ACC112 (cell line): Measurements from ENCODE around the gene ACCS.

ENCODE experiments used
- H2AFZ ChIP-seq: fragments of 200-600 bp; sonication (generic); one replicate; pipeline ENCODE4 v1.6.0; 2017; ENCODE audit warnings: antibody characterized with exemption, low read length; ENCODE audit not compliant: unreplicated experiment
- H3K27ac ChIP-seq: fragments of 200-600 bp; sonication (generic); 2 replicates; pipeline ENCODE4 v1.5.1; 2014; ENCODE audit warnings: low read depth, mild to moderate bottlenecking, antibody characterized with exemption, low read length, moderate library complexity
- H3K27me3 ChIP-seq: fragments of 200-600 bp; sonication (generic); 2 replicates; pipeline ENCODE4 v1.6.1; 2014; ENCODE audit warnings: mild to moderate bottlenecking, antibody characterized with exemption, low read length, moderate library complexity, mixed read lengths; ENCODE audit not compliant: insufficient read depth
- H3K36me3 ChIP-seq: fragments of 200-600 bp; sonication (generic); 2 replicates; pipeline ENCODE4 v1.6.1; 2016; ENCODE audit warnings: mild to moderate bottlenecking, antibody characterized with exemption, low read length, moderate library complexity, mixed read lengths; ENCODE audit not compliant: insufficient read depth
- H3K4me1 ChIP-seq: fragments of 200-600 bp; sonication (generic); one replicate; pipeline ENCODE4 v1.6.1; 2016; ENCODE audit warnings: low read length, mixed read lengths; ENCODE audit not compliant: insufficient read depth, unreplicated experiment, control insufficient read depth
- H3K4me3 ChIP-seq: fragments of 200-600 bp; sonication (generic); 2 replicates; pipeline ENCODE4 v1.5.1; 2014; ENCODE audit warnings: mild to moderate bottlenecking, low read depth, low read length
- H3K79me2 ChIP-seq: fragments of 200-600 bp; sonication (generic); one replicate; pipeline ENCODE4 v1.6.0; 2016; ENCODE audit warnings: low read length; ENCODE audit not compliant: control insufficient read depth, unreplicated experiment, insufficient read depth

The ACCS gene

GRCh38 chr11:44112091-44112821 lies 46.2 kb downstream of the ACCS start:
- no peaks in the 10 kb centered on the region for H3K36me3 ChIP-seq
- H3K27me3 ChIP-seq, result no peaks in the 10 kb centered on the region
- H2AFZ ChIP-seq, result no peak overlapping the region
- no peak overlapping the region for H3K4me3 ChIP-seq
- no peaks in the 10 kb centered on the region for H3K79me2 ChIP-seq
- H3K4me1 ChIP-seq, result no peaks in the 10 kb centered on the region
- no peak overlapping the region for H3K27ac ChIP-seq

GRCh38 chr11:44113018-44113417 lies 46.9 kb downstream of the ACCS start:
- Histone ChIP-seq H2AFZ (no peak overlapping the region), H3K4me1 (no peaks in the 10 kb centered on the region), H3K79me2 (no peaks in the 10 kb centered on the region), H3K27ac (no peak overlapping the region), H3K4me3 (no peak overlapping the region), H3K27me3 (no peaks in the 10 kb centered on the region), H3K36me3 (no peaks in the 10 kb centered on the region)

- no peaks in the 10 kb centered on the region for H3K36me3 ChIP-seq
- H3K79me2 ChIP-seq, result no peaks in the 10 kb centered on the region
- H3K27ac ChIP-seq, result no peak overlapping the region
- no peaks in the 10 kb centered on the region for H3K27me3 ChIP-seq
- no peaks in the 10 kb centered on the region for H3K4me1 ChIP-seq
- no peak overlapping the region for H3K4me3 ChIP-seq
- no peak overlapping the region for H2AFZ ChIP-seq
Measured at GRCh38 chr11:44113572-44113971, 47.5 kb downstream of the ACCS start.

- Histone ChIP-seq H3K4me1 (peaks cover 2% of the 10 kb centered on the region), H2AFZ (no peak overlapping the region), H3K27ac (no peak overlapping the region), H3K4me3 (no peak overlapping the region), H3K36me3 (no peaks in the 10 kb centered on the region), H3K27me3 (no peaks in the 10 kb centered on the region), H3K79me2 (no peaks in the 10 kb centered on the region)
Measured at GRCh38 chr11:44116234-44116830, 50.3 kb downstream of the ACCS start.

GRCh38 chr11:44120169-44120568 lies 54.1 kb downstream of the ACCS start:
- no peak overlapping the region for H2AFZ ChIP-seq
- H3K4me3 ChIP-seq, result no peak overlapping the region
- H3K36me3 ChIP-seq, result peaks cover 6% of the 10 kb centered on the region; the same call in 1 of the 2 replicates
- H3K79me2 ChIP-seq, result no peaks in the 10 kb centered on the region
- no peaks in the 10 kb centered on the region for H3K27me3 ChIP-seq
- peaks cover 2% of the 10 kb centered on the region for H3K4me1 ChIP-seq
- H3K27ac ChIP-seq, result no peak overlapping the region

- H3K27ac ChIP-seq, result no peak overlapping the region
- no peak overlapping the region for H3K4me3 ChIP-seq
- no peak overlapping the region for H2AFZ ChIP-seq
- H3K4me1 ChIP-seq, result no peaks in the 10 kb centered on the region
- no peaks in the 10 kb centered on the region for H3K27me3 ChIP-seq
- peaks cover 12% of the 10 kb centered on the region; the same call in 1 of the 2 replicates for H3K36me3 ChIP-seq
- H3K79me2 ChIP-seq, result no peaks in the 10 kb centered on the region
Measured at GRCh38 chr11:44125598-44125997, 59.5 kb downstream of the ACCS start.

- H3K36me3 ChIP-seq, result peaks cover 13% of the 10 kb centered on the region; the same call in 1 of the 2 replicates
- H3K79me2 ChIP-seq, result no peaks in the 10 kb centered on the region
- H3K27ac ChIP-seq, result no peak overlapping the region
- H2AFZ ChIP-seq, result no peak overlapping the region
- H3K27me3 ChIP-seq, result no peaks in the 10 kb centered on the region
- H3K4me3 ChIP-seq, result no peak overlapping the region
- H3K4me1 ChIP-seq, result no peaks in the 10 kb centered on the region
Measured at GRCh38 chr11:44126304-44126703, 60.2 kb downstream of the ACCS start.

- Histone ChIP-seq H3K4me1 (no peaks in the 10 kb centered on the region), H3K27ac (no peak overlapping the region), H3K4me3 (no peak overlapping the region), H3K79me2 (no peaks in the 10 kb centered on the region), H3K27me3 (no peaks in the 10 kb centered on the region), H2AFZ (no peak overlapping the region), H3K36me3 (peaks cover 15% of the 10 kb centered on the region; the same call in 1 of the 2 replicates)
Measured at GRCh38 chr11:44127130-44127529, 61.1 kb downstream of the ACCS start.

GRCh38 chr11:44128729-44129128 lies 62.7 kb downstream of the ACCS start:
- no peak overlapping the region for H3K27ac ChIP-seq
- no peak overlapping the region for H3K4me3 ChIP-seq
- H3K27me3 ChIP-seq, result no peaks in the 10 kb centered on the region
- no peaks in the 10 kb centered on the region for H3K4me1 ChIP-seq
- peaks cover 15% of the 10 kb centered on the region; the same call in 1 of the 2 replicates for H3K36me3 ChIP-seq
- no peak overlapping the region for H2AFZ ChIP-seq
- no peaks in the 10 kb centered on the region for H3K79me2 ChIP-seq

- Histone ChIP-seq H3K79me2 (no peaks in the 10 kb centered on the region), H3K36me3 (peaks cover 7% of the 10 kb centered on the region; the same call in 1 of the 2 replicates), H2AFZ (no peak overlapping the region), H3K27me3 (no peaks in the 10 kb centered on the region), H3K4me1 (no peaks in the 10 kb centered on the region), H3K4me3 (no peak overlapping the region), H3K27ac (no peak overlapping the region)
Measured at GRCh38 chr11:44130751-44131150, 64.7 kb downstream of the ACCS start.
